HG03378 (cell line): ENCODE results near the gene EXOC6B.

Experiments
- ATAC-seq: cut with Tn5 transposase; IDR thresholded peaks from one replicate; pipeline ENCODE4 v1.9.1; 2021; ENCODE audit warnings: mild to moderate bottlenecking, moderate library complexity; ENCODE audit not compliant: unreplicated experiment

The EXOC6B gene

DNA sequence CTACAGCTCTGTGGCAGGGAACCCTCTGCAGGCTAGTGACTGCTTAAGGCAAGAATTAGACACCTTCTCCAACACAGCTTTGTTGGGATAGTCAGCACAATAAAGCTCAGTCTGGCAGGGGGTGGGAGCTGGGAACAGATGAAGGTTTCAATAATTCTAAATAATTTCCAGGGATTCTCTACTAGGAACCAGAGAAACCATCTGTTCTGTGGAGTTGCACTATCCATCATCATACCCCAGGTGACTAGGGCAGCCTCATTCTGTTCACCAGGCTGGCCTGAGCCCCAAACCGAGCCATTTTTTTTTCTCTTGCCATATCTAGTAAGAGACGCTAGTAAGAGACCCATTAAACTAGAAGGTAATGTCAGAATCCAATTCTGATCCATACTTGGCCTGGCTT lies 642.4 kb downstream of the EXOC6B start:
- ATAC-seq = no peak

- no peak for ATAC-seq
These were observed 642.8 kb downstream of the EXOC6B start for GRCh38 chr2:72183016-72183415.

DNA sequence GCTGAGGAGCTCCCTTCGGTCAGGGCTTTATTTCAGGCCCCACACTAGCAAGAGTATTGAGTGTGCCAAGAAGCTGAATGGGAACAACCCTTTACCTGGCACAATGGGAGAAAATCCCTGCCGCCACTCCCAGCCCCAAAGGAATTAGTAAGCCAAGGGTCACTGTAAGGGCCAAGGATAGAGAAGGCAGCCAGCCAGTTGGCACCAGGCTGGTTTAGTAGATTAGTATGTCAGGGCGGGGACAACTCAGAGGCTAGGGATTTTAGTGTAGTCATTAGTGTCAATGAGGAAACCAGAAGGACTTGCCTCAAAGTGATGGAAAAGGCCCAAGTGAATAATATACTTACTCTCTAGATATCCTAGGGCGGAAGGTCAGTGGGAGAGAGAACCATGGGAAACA lies 643.3 kb downstream of the EXOC6B start:
- no peak for ATAC-seq

DNA sequence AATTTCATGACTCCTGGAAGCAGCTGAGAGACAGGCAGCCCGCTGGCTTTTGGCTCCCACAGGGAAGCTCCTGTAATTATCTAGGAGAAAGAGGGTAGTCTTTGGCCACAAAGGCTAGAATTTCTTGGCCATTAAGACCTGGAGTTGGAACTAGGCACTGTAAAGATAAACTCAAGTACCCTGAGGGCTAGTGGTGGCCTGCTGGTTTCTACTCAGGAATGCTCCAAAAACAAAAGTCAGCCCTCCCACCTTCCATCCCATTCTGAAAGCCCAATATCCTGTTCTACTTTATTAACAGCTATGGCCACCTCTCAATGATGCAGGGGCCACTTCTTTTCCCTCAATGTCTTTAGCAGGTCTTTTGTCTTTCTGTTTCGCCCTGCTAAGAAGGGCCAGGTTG lies 644.2 kb downstream of the EXOC6B start:
- no peak for ATAC-seq

DNA sequence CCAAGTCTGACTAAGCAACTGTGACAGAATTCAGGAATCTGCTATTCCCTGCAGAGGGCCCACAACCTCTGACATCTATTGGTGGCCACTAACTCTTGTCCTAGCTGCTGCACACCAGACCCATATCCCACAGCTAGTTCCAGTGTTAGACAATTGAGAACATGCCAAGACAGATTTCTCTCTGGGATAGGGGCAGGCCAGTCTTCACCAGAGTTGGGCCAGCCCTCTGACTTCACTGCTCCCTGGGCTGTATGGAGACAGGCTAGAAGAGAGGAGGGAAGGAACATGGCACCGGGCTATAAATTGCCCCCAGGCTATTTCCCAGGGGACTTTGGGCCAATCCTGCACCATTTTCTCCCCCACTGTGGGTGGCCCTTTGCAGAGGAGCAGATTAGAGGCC lies 645.5 kb downstream of the EXOC6B start:
- no peak for ATAC-seq

- no peak for ATAC-seq
These were observed 647.3 kb downstream of the EXOC6B start for GRCh38 chr2:72178551-72178950.

- ATAC-seq = no peak
These were observed 649.6 kb downstream of the EXOC6B start for GRCh38 chr2:72176281-72176680.

GRCh38 chr2:72175636-72176035 lies 650.2 kb downstream of the EXOC6B start:
- no peak for ATAC-seq

DNA sequence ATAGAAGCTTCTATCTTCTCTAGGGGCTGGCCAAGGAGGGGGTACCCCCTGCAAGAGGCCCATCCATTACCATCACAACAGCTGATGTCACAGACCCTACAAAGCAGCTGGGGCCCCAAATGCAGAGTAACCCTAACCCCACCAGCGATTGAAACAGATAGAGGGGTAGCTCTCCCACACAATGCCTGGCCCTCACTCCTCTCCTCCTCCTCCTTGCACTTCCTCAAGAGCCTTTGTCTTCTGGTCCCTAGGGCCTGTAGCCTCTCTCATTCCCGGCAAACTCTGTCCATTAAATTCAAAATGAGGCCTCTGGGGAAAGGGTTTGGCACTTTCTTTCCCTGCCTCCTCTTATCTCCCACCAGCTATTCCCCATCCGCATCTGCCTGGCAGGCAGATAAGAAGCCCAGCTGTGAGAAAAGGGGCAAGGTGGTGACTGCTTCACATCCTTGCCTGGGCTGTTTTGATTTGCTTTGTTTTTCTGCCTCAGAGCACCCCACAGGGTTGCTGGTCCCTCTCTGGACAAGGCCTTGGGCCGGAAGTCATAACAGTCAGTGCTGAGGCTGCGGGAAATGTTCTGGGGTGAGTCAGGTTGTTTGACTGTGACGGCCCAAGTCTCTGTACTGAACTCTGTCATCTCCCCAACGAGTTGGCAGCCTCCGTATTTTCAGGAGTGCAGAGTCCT lies 652.1 kb downstream of the EXOC6B start:
- ATAC-seq = no peak

- ATAC-seq = no peak
These were observed 653.4 kb downstream of the EXOC6B start for GRCh38 chr2:72172478-72172877.

- ATAC-seq = no peak
These were observed 659.6 kb downstream of the EXOC6B start for GRCh38 chr2:72166279-72166678.

- ATAC-seq = no peak
These were observed 660.0 kb downstream of the EXOC6B start for GRCh38 chr2:72165792-72166191.

- no peak for ATAC-seq
These were observed 663.3 kb downstream of the EXOC6B start for GRCh38 chr2:72162574-72162973.

- ATAC-seq = no peak
These were observed 666.4 kb downstream of the EXOC6B start for GRCh38 chr2:72159211-72159993.

DNA sequence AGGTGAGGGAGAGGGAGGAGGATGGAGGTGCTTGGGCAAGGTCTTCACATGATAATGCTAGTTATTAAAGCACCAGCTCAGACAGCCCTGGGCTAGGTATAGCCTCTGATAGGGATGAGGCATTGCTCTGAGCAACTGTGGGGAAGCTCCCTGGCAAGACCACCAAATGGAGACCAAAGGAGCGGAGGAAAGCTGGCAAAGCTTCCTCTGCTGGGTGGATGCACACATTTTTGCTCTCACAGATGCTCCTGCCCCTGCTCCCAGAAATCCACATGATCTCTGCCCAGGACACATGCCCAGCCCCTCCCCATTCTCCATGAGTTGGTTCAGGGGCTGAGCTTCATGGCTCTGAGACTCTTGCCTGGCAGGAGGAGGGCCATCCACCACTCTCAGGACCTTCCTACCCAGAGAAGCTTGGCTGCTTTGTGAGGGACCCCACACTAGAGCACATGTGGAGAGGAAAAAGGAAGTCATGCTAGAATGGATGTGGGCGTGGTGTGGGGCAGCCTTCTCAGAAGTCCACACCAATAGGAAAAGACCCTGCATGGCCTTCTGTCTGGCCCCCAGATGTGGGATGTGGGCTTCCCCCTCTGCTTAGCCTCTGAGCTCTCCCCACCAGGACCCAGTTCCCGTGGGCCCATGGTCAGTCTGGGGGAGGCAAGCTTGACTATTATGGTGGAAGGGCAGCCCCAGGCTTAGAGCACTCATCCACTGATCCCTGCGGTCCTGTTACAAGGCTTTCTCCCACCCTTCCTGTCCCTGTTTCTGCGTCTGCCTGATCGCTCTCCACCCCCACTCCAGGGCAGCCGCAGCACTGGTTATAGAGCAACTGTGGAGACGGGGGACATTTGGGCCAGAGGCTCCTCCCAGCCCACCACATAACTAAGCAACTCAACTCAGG lies 667.7 kb downstream of the EXOC6B start:
- ATAC-seq = no peak

DNA sequence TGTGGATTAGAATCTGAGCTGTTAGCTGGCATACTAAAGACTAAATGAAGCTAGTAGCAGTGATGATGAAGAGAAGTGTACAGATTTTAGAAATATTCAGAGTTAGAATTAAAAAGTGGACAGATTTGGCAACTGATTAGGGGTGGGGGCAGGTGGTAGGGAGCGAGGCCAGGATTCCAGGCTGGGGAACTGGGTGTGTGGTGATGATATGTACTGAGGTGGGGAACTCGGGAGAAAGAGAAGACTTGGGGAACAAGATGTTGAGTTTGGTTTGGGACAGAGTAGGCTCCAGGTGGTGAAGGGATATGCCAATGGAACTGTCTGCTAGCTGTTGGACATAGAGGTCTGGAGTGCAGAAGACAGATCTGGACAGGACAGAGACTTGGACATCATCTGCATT lies 669.0 kb downstream of the EXOC6B start:
- no peak for ATAC-seq

DNA sequence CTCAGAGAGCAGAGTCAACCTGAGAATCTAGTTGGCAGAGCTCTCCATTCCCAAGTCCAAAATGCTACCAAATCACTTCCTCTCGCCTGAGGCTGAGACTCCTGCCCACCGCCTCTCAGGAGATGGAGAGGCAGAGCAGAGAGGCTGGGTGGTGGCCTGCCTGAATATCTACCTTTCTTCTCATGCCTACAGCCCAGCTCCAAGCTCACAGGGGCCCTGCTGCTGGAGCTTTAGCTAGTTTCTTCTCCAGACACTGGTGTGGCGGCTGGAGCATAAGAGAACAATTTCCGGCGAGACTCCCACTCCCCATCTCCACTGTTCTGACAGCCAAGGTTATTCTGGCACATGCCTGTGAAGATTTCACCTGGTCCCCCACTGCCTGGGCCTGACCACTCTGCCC lies 670.1 kb downstream of the EXOC6B start:
- no peak for ATAC-seq

- ATAC-seq = no peak
These were observed 670.7 kb downstream of the EXOC6B start for GRCh38 chr2:72155151-72155550.

DNA sequence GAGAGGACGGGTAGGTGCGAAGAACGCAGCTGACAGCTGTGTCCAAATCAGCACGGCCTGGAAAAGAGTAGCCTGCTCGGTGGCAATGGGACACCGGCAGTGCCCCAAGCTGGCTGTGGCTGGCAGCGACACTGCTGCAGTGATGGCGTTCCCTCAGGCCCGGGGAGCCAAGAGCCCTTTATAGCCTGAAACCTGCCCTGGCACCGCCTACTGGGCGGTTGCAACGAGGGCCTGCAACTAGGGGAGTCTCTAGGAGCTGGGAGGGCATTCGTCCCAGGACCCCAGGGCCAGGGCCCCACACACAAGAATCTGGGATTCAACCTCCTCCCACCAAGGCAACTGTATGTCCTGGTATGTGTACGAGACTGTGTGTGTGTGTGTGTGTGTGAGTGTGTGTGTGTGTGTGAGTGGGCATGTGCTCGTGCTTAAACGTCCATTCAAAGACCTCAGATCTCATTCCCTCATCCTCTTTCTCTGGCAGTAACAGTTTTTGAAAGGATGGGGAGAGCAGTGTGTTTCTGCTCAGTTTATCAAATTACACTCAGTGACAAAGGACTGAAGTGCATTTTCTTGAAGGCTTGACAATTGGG lies 671.4 kb downstream of the EXOC6B start:
- ATAC-seq = no peak

- no peak for ATAC-seq
These were observed 671.9 kb downstream of the EXOC6B start for GRCh38 chr2:72153924-72154323.
